HepG2 (cell line): ENCODE results near the gene ANKRD40.

Experiments used
- CTCF ChIP-seq: sonication (generic); formaldehyde crosslinking; IDR thresholded peaks from 2 replicates; pipeline ENCODE4 v1.5.0; 2020; ENCODE audit warnings: mild to moderate bottlenecking, missing genetic modification reagents, moderate library complexity
- GABPB1 ChIP-seq: IDR thresholded peaks from 2 replicates; pipeline ENCODE4 v1.6.1; 2016; ENCODE audit warnings: mild to moderate bottlenecking, missing genetic modification reagents, moderate library complexity, missing compliant biosample characterization
- MAX ChIP-seq: IDR thresholded peaks from 2 replicates; pipeline ENCODE4 v1.6.1; 2012; ENCODE audit warnings: inconsistent platforms
- SOX13 ChIP-seq, 3 experiments: fragments of 450-650 bp in 1 of 3; sonication (generic) in 1 of 3; formaldehyde crosslinking in 1 of 3; IDR thresholded peaks in 2 of 3; conservative IDR thresholded peaks in 1 of 3; 2 replicates each; pipeline versions ENCODE4 v1.5.0 to v1.6.1; 2016 to 2020; ENCODE audit warnings: antibody characterized with exemption in 1 of 3, mild to moderate bottlenecking in 1 of 3, missing compliant biosample characterization in 1 of 3, missing genetic modification reagents in 1 of 3, moderate library complexity in 1 of 3
- ZNF609 ChIP-seq: sonication (generic); formaldehyde crosslinking; IDR thresholded peaks from 2 replicates; pipeline ENCODE4 v1.4.0; 2020; ENCODE audit warnings: mild to moderate bottlenecking, missing genetic modification reagents, borderline replicate concordance

- TF ChIP-seq GABPB1 (no peak), SOX13 (IDR thresholded peaks at IDR 0.05) (no peak), SOX13 (CRISPR knock-in tag; conservative IDR thresholded peaks at IDR 0.05 in 1 of 2, IDR thresholded peaks at IDR 0.05 in 1 of 2) (no peak), ZNF609 (no peak), CTCF (CRISPR knock-in tag) (no peak), MAX (no peak)
Observed at GRCh38 chr17:50712641-50713040, 4.9 kb upstream of the ANKRD40 start.
